GM12878 (cell line): ENCODE data around the gene FAT1. TPM values are rescaled to one million over a fixed set of nuclear protein-coding genes. Genes with fewer than 3 reads are reported as not detected.

Source experiments
- ATAC-seq: fragments of 200-7000 bp; cut with Tn5 transposase; 3 replicates; pipeline ENCODE4 v1.9.1; 2020; ENCODE audit warnings: mild to moderate bottlenecking, moderate library complexity
- BruUV-seq: library from RNA; stranded (reverse); fragments of 400-500 nt; replicated peaks from 2 replicates; lab custom pipeline; 2021; lab: Mats Ljungman, UMichigan
- CTCF ChIA-PET: fragments of 300-600 bp; sonication (Branson Sonifier 250); formaldehyde crosslinking; extraction: SDS; loops from one replicate; lab custom pipeline; 2021; ENCODE audit warnings: inconsistent platforms; lab: Yijun Ruan, JAX
- POLR2A ChIA-PET: fragments of 350-600 bp; formaldehyde crosslinking; extraction: SDS; loops from one replicate; lab custom pipeline; 2021; ENCODE audit warnings: inconsistent platforms; lab: Charles Lee
- RAD21 ChIA-PET: fragments of 300-600 bp; sonication (Branson Sonifier 250); formaldehyde crosslinking; loops from one replicate; lab custom pipeline; 2023; ENCODE audit warnings: antibody characterized with exemption; ENCODE audit not compliant: unreplicated experiment; lab: Charles Lee
- SMC1A ChIA-PET: fragments of 300-600 bp; sonication (Branson Sonifier 250); formaldehyde crosslinking; loops from one replicate; lab custom pipeline; 2023; ENCODE audit not compliant: unreplicated experiment, uncharacterized antibody; lab: Charles Lee
- DNase-seq: peaks from one replicate; pipeline ENCODE4 v3.0.0-alpha.2; 2011; ENCODE audit warnings: low read depth, low spot score
- FAIRE-seq: peaks from 3 replicates; lab custom pipeline; 2011; peaks lifted over from hg19 to GRCh38; lab: Jason Lieb, UNC
- H2AFZ ChIP-seq: 2 replicates; pipeline ENCODE4 v1.6.0; 2011; ENCODE audit warnings: low read depth, low read length, control low read depth; ENCODE audit not compliant: control insufficient read depth
- H3K27ac ChIP-seq: 2 replicates; pipeline ENCODE4 v1.5.1; 2011; ENCODE audit warnings: control low read depth; ENCODE audit not compliant: control insufficient read depth, insufficient read depth
- H3K27me3 ChIP-seq, 2 experiments: replicated peaks in 1 of 2; 2 replicates each; pipeline versions ENCODE4 v1.6.0 to v1.6.1; 2011; ENCODE audit warnings: low read length in 1 of 2; ENCODE audit not compliant: control insufficient read depth in 2 of 2, insufficient read depth in 2 of 2
- H3K36me3 ChIP-seq, 2 experiments: 2 replicates each; pipeline ENCODE4 v1.5.1; 2011; ENCODE audit warnings: low read length in 1 of 2; ENCODE audit not compliant: control insufficient read depth in 2 of 2, insufficient read depth in 2 of 2
- H3K4me1 ChIP-seq: 2 replicates; pipeline ENCODE4 v1.6.1; 2011; ENCODE audit warnings: mild to moderate bottlenecking, low read length, moderate library complexity, mixed read lengths; ENCODE audit not compliant: control insufficient read depth, insufficient read depth
- H3K4me2 ChIP-seq: 2 replicates; pipeline ENCODE4 v1.6.0; 2011; ENCODE audit warnings: control low read depth; ENCODE audit not compliant: control insufficient read depth, insufficient read depth
- H3K4me3 ChIP-seq: fragments of 200-600 bp; sonication (generic); 2 replicates; pipeline ENCODE4 v1.5.1; 2016
- H3K79me2 ChIP-seq: 2 replicates; pipeline ENCODE4 v1.6.0; 2011; ENCODE audit warnings: low read length; ENCODE audit not compliant: control insufficient read depth, insufficient read depth
- H3K9ac ChIP-seq: 2 replicates; pipeline ENCODE4 v1.8.0; 2011; ENCODE audit warnings: low read length, control low read depth, mixed read lengths; ENCODE audit not compliant: control insufficient read depth, insufficient read depth
- H3K9me3 ChIP-seq: replicated peaks from 3 replicates; pipeline ENCODE4 v1.5.1; 2011; ENCODE audit warnings: mild to moderate bottlenecking, low read length; ENCODE audit not compliant: control insufficient read depth, insufficient read depth
- H4K20me1 ChIP-seq: 2 replicates; pipeline ENCODE4 v1.6.0; 2011; ENCODE audit not compliant: control insufficient read depth, insufficient read depth
- CHD4 ChIP-seq: fragments of 200-600 bp; sonication (generic); IDR thresholded peaks from 2 replicates; pipeline ENCODE4 v1.6.1; 2016; ENCODE audit warnings: mild to moderate bottlenecking
- CREM ChIP-seq: IDR thresholded peaks from 2 replicates; pipeline ENCODE4 v1.6.1; 2014; ENCODE audit warnings: antibody characterized with exemption, low read depth
- EP300 ChIP-seq, 2 experiments: fragments of 150-350 bp in 1 of 2; IDR thresholded peaks; 2 replicates each; pipeline ENCODE4 v1.6.1; 2011 to 2012; ENCODE audit warnings: low read depth in 2 of 2, low read length in 2 of 2, borderline replicate concordance in 1 of 2, improper control_type of control experiment in 1 of 2, inconsistent platforms in 1 of 2; ENCODE audit not compliant: control insufficient read depth in 1 of 2
- GABPA ChIP-seq: IDR thresholded peaks from 2 replicates; pipeline ENCODE4 v1.6.1; 2014; ENCODE audit warnings: antibody characterized with exemption, low read depth, mild to moderate bottlenecking, inconsistent platforms
- HDAC6 ChIP-seq: fragments of 200-600 bp; sonication (generic); IDR thresholded peaks from one replicate; pipeline ENCODE4 v1.8.0; 2017; ENCODE audit warnings: antibody characterized with exemption; ENCODE audit not compliant: unreplicated experiment
- HDGF ChIP-seq: fragments of 450-650 bp; IDR thresholded peaks from 2 replicates; pipeline ENCODE4 v1.6.1; 2016; ENCODE audit warnings: antibody characterized with exemption
- MEF2A ChIP-seq: IDR thresholded peaks from 2 replicates; pipeline ENCODE4 v1.6.1; 2011; ENCODE audit warnings: low read depth, mild to moderate bottlenecking, low read length, moderate library complexity; ENCODE audit not compliant: insufficient read depth
- SUPT20H ChIP-seq: IDR thresholded peaks from 2 replicates; pipeline ENCODE4 v1.6.1; 2011; ENCODE audit warnings: low read depth, mild to moderate bottlenecking, low read length, moderate library complexity, borderline replicate concordance; ENCODE audit not compliant: control insufficient read depth
- ZNF217 ChIP-seq: fragments of 450-650 bp; IDR thresholded peaks from 2 replicates; pipeline ENCODE4 v1.6.1; 2017; ENCODE audit warnings: antibody characterized with exemption, mild to moderate bottlenecking
- WGBS: methylation state at CpG from one replicate; pipeline ENCODE4 v1.1.6; 2016; ENCODE audit warnings: low lambda C conversion rate; ENCODE audit not compliant: insufficient replicate concordance, insufficient coverage; ENCODE audit errors: missing lambda C conversion rate; 5-methylcytosine and 5-hydroxymethylcytosine counted together
- in situ Hi-C: fragments of 300-500 bp; cut with MboI; formaldehyde crosslinking; loops from 9 replicates; pipeline ENCODE4 v1.14.3; 2018; ENCODE audit warnings: mixed read lengths
- intact Hi-C: fragments of 100-400 bp; cut with micrococcal nuclease; formaldehyde crosslinking; loops from one replicate; pipeline ENCODE4 v1.14.2; 2022; ENCODE audit not compliant: unreplicated experiment
- polyA plus RNA-seq, 11 experiments: library from polyadenylated mRNA; depleted of rRNA in 4 of 11; unstranded in 6 of 11; stranded (reverse) in 5 of 11; fragments of >200 nt; fragmentation: Nextera tagmentation in 4 of 11; fragmentation: Illumina TruSeq in 1 of 11; extraction: Ambion mirVana in 4 of 11; extraction: Trizol in 1 of 11; gene quantifications; 1 replicate in 1 of 11; 2 replicates in 10 of 11; pipeline versions ENCODE4 v1.2.1 to v1.2.3, GENCODE V29; 2011 to 2016; ENCODE audit warnings: inconsistent platforms in 2 of 11, missing spikeins in 2 of 11, low read depth in 1 of 11
- total RNA-seq, 4 experiments: library from RNA; depleted of rRNA in 3 of 4; stranded (reverse); fragments of >200 nt in 3 of 4; fragmentation: Illumina TruSeq in 1 of 4; extraction: Trizol in 1 of 4; gene quantifications; 2 replicates each; pipeline versions ENCODE4 v1.2.1 to v1.2.3, GENCODE V29; 2013 to 2021
- TF ChIP-seq, protein P1 (sequence below): fragments of 450-650 bp; conservative IDR thresholded peaks from 2 replicates; pipeline ENCODE4 v1.6.1; 2017; ENCODE audit warnings: mild to moderate bottlenecking, moderate library complexity
- TF ChIP-seq, protein P2 (sequence below): IDR thresholded peaks from 2 replicates; pipeline ENCODE4 v1.6.1; 2011; ENCODE audit warnings: borderline replicate concordance, low read depth, mild to moderate bottlenecking, moderate library complexity, mixed read lengths, low read length; ENCODE audit not compliant: insufficient read depth; ENCODE audit errors: extremely low read length
- TF ChIP-seq, protein P3 (sequence below): fragments of 450-650 bp; IDR thresholded peaks from 2 replicates; pipeline ENCODE4 v1.6.1; 2017; ENCODE audit warnings: antibody characterized with exemption, mild to moderate bottlenecking, moderate library complexity

The FAT1 gene
- total and polyA plus RNA-seq, 10 of the 15 experiments (the other 5 are each of a cell fraction or from before 2014, with no cell fraction given): 0.04 to 11.8 (median 0.11) TPM; not detected in 1

DNA sequence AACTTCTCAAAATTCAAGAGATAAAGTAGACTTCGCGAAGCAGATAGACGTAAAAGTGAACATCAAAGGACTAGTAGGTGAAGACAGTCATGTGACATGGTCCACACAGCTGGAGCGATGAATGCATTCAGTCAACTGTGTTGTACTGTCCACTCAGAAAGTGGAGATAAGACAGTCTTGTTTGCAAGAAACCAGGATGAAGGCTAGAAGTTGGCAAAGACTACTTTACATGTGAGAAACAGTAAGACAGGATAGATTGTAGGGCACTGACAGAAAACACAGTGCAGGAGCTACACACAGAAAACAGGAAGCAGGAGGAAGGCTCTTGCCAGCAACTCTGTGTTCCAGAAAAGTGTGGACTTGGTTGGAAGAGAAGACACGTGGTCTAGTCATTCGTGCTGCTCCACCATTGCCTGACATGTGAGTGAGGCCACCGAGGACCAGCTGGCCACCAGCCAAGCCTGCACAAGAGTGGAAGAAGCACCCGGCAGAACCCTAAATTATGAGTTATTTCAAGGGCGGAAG lies 78.9 kb downstream of the FAT1 start:
- Histone ChIP-seq H2AFZ (no peak overlapping the region), H3K4me1 (no peaks in the 10 kb centered on the region), H3K9me3 (no peaks in the 10 kb centered on the region), H3K79me2 (no peaks in the 10 kb centered on the region), H3K27me3 (no peaks in the 10 kb centered on the region), H3K27ac (no peak overlapping the region), H3K9ac (no peak overlapping the region), H3K4me2 (no peak overlapping the region), H4K20me1 (no peaks in the 10 kb centered on the region), H3K36me3 (no peaks in the 10 kb centered on the region), H3K4me3 (no peak overlapping the region)
- TF ChIP-seq SUPT20H (no peak), MEF2A (no peak)
- TF ChIP-seq, protein P1, sequence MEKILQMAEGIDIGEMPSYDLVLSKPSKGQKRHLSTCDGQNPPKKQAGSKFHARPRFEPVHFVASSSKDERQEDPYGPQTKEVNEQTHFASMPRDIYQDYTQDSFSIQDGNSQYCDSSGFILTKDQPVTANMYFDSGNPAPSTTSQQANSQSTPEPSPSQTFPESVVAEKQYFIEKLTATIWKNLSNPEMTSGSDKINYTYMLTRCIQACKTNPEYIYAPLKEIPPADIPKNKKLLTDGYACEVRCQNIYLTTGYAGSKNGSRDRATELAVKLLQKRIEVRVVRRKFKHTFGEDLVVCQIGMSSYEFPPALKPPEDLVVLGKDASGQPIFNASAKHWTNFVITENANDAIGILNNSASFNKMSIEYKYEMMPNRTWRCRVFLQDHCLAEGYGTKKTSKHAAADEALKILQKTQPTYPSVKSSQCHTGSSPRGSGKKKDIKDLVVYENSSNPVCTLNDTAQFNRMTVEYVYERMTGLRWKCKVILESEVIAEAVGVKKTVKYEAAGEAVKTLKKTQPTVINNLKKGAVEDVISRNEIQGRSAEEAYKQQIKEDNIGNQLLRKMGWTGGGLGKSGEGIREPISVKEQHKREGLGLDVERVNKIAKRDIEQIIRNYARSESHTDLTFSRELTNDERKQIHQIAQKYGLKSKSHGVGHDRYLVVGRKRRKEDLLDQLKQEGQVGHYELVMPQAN: no peak
- ChIA-PET CTCF (no interaction called here), POLR2A (no interaction called here), SMC1A (interaction anchor here (0.6 kb wide), 1 partner anchor 568 kb away, joined by 4 read pairs; no protein-coding TSS in a partner anchor), RAD21 (no interaction called here)
- in situ Hi-C loops (no loop called here), intact Hi-C loops (no loop called here)
- WGBS: 32% methylated on average over 9 of the region's 9 CpGs
- DNase-seq: no peak
- no peak for FAIRE-seq
- ATAC-seq: no peak
- BruUV-seq: no TSS peak

DNA sequence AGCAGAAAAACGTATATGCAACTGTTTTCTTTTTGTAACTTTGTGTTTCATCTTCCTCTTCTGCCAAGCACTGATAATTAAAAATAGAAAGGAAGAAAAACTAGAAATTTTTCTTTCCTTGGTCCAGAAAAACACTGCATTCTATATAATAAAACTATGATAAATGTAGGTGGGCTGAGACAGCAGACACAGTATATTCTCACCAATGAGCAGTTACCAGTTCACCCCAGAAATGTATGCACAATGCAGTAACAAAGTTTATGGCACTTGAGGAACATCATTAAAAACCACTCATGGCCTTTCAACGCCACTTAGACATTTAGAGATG lies 79.4 kb downstream of the FAT1 start:
- Histone ChIP-seq H3K4me1 (no peaks in the 10 kb centered on the region), H3K79me2 (no peaks in the 10 kb centered on the region), H3K9ac (no peak overlapping the region), H3K9me3 (no peaks in the 10 kb centered on the region), H3K4me2 (no peak overlapping the region), H2AFZ (no peak overlapping the region), H4K20me1 (no peaks in the 10 kb centered on the region), H3K27ac (no peak overlapping the region), H3K4me3 (no peak overlapping the region), H3K36me3 (no peaks in the 10 kb centered on the region), H3K27me3 (no peaks in the 10 kb centered on the region)
- FAIRE-seq (no peak), DNase-seq (no peak), ATAC-seq (no peak)
- 0% methylated on average over 2 of the region's 2 CpGs for WGBS
- ChIA-PET SMC1A (no interaction called here), POLR2A (no interaction called here), RAD21 (no interaction called here), CTCF (no interaction called here)
- no TSS peak for BruUV-seq
- in situ Hi-C loops: no loop called here
- intact Hi-C loops: no loop called here
- TF ChIP-seq EP300 (IDR thresholded peaks at IDR 0.05; ENCODE audit: borderline replicate concordance in 1 of 2, control insufficient read depth in 1 of 2, low read depth in 2 of 2, low read length in 2 of 2) (no peak), GABPA (no peak), HDAC6 (no peak), CREM (no peak), ZNF217 (no peak), CHD4 (no peak), HDGF (no peak)
- TF ChIP-seq, protein P2, sequence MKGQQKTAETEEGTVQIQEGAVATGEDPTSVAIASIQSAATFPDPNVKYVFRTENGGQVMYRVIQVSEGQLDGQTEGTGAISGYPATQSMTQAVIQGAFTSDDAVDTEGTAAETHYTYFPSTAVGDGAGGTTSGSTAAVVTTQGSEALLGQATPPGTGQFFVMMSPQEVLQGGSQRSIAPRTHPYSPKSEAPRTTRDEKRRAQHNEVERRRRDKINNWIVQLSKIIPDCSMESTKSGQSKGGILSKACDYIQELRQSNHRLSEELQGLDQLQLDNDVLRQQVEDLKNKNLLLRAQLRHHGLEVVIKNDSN: no peak
- TF ChIP-seq, protein P3, sequence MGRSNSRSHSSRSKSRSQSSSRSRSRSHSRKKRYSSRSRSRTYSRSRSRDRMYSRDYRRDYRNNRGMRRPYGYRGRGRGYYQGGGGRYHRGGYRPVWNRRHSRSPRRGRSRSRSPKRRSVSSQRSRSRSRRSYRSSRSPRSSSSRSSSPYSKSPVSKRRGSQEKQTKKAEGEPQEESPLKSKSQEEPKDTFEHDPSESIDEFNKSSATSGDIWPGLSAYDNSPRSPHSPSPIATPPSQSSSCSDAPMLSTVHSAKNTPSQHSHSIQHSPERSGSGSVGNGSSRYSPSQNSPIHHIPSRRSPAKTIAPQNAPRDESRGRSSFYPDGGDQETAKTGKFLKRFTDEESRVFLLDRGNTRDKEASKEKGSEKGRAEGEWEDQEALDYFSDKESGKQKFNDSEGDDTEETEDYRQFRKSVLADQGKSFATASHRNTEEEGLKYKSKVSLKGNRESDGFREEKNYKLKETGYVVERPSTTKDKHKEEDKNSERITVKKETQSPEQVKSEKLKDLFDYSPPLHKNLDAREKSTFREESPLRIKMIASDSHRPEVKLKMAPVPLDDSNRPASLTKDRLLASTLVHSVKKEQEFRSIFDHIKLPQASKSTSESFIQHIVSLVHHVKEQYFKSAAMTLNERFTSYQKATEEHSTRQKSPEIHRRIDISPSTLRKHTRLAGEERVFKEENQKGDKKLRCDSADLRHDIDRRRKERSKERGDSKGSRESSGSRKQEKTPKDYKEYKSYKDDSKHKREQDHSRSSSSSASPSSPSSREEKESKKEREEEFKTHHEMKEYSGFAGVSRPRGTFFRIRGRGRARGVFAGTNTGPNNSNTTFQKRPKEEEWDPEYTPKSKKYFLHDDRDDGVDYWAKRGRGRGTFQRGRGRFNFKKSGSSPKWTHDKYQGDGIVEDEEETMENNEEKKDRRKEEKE: no peak
